K562 (cell line): Measurements from ENCODE around the gene METTL24. TPM values are rescaled to one million over a fixed set of nuclear protein-coding genes. Genes with fewer than 3 reads are reported as not detected.

Source experiments
- ATAC-seq: fragments of 200-7000 bp; cut with Tn5 transposase; 3 replicates; pipeline ENCODE4 v1.9.1; 2020; ENCODE audit warnings: moderate library complexity
- BruUV-seq: library from RNA; stranded (reverse); fragments of 400-500 nt; replicated peaks from 2 replicates; lab custom pipeline; 2021; lab: Mats Ljungman, UMichigan
- CTCF ChIA-PET: fragments of 300-600 bp; formaldehyde crosslinking; extraction: SDS; loops from one replicate; lab custom pipeline; 2021; ENCODE audit warnings: low intra/inter-chr PET ratio; lab: Yijun Ruan, JAX
- POLR2A ChIA-PET: fragments of 300-600, 350-650 bp; sonication (Branson Sonifier 250); formaldehyde crosslinking; extraction: SDS; loops from one replicate; lab custom pipeline; 2021; ENCODE audit warnings: antibody characterized with exemption, inconsistent platforms; lab: Yijun Ruan, JAX
- DNase-seq, 4 experiments: peaks; one replicate each; pipeline versions ENCODE4 v3.0.0 to v3.0.0-alpha.2; 2011 to 2018; ENCODE audit warnings: low spot score in 3 of 4, mixed read lengths in 3 of 4; ENCODE audit errors: extremely low read depth in 1 of 4
- FAIRE-seq: peaks from 2 replicates; lab custom pipeline; 2011; peaks lifted over from hg19 to GRCh38; lab: Jason Lieb, UNC
- H2AFZ ChIP-seq: 2 replicates; pipeline ENCODE4 v1.6.0; 2011; ENCODE audit warnings: low read depth, low read length, control low read depth, inconsistent platforms
- H3K27ac ChIP-seq: fragments of 200-600 bp; 3 replicates; pipeline ENCODE4 v1.8.0; 2011; ENCODE audit warnings: low read depth, mild to moderate bottlenecking, control low read depth, inconsistent platforms, low read length, moderate library complexity, mixed read lengths; ENCODE audit errors: extremely low read depth
- H3K27me3 ChIP-seq, 2 experiments: fragments of 300-600 bp in 1 of 2; 2 replicates in 1 of 2; 3 replicates in 1 of 2; pipeline versions ENCODE4 v1.6.0 to v1.8.0; 2011; ENCODE audit warnings: inconsistent platforms in 2 of 2, low read length in 2 of 2, mild to moderate bottlenecking in 1 of 2, mixed read lengths in 1 of 2, moderate library complexity in 1 of 2; ENCODE audit not compliant: control insufficient read depth in 2 of 2, insufficient read depth in 2 of 2
- H3K36me3 ChIP-seq: fragments of 300-600 bp; 3 replicates; pipeline ENCODE4 v1.8.0; 2011; ENCODE audit warnings: mild to moderate bottlenecking, low read length, inconsistent platforms; ENCODE audit not compliant: control insufficient read depth, insufficient read depth
- H3K4me1 ChIP-seq, 2 experiments: fragments of 200-600 bp in 1 of 2; replicated peaks in 1 of 2; 2 replicates in 1 of 2; 3 replicates in 1 of 2; pipeline versions ENCODE4 v1.5.1 to v1.8.0; 2011; ENCODE audit warnings: inconsistent platforms in 2 of 2, low read length in 2 of 2, mild to moderate bottlenecking in 1 of 2, mixed read lengths in 1 of 2, moderate library complexity in 1 of 2; ENCODE audit not compliant: control insufficient read depth in 2 of 2, insufficient read depth in 2 of 2
- H3K4me2 ChIP-seq: 2 replicates; pipeline ENCODE4 v1.6.1; 2011; ENCODE audit warnings: low read length, control low read depth, inconsistent platforms, mixed read lengths; ENCODE audit not compliant: insufficient read depth
- H3K4me3 ChIP-seq: fragments of 200-600 bp; sonication (generic), shearing (Covaris generic); 2 replicates; pipeline ENCODE4 v1.5.1; 2016; ENCODE audit warnings: control low read depth, inconsistent platforms
- H3K79me2 ChIP-seq: fragments of 200-600 bp; 3 replicates; pipeline ENCODE4 v1.8.0; 2011; ENCODE audit warnings: low read length, inconsistent platforms; ENCODE audit not compliant: control insufficient read depth, insufficient read depth
- H3K9ac ChIP-seq, 2 experiments: 2 replicates each; pipeline versions ENCODE4 v1.6.0 to v1.6.1; 2011; ENCODE audit warnings: low read depth in 2 of 2, low read length in 2 of 2, control low read depth in 1 of 2, inconsistent platforms in 1 of 2, mild to moderate bottlenecking in 1 of 2, mixed read lengths in 1 of 2; ENCODE audit not compliant: insufficient read depth in 1 of 2
- H3K9me1 ChIP-seq: one replicate; pipeline ENCODE4 v1.6.0; 2011; ENCODE audit warnings: inconsistent platforms, mild to moderate bottlenecking, low read length, moderate library complexity; ENCODE audit not compliant: control insufficient read depth, insufficient read depth
- H3K9me3 ChIP-seq: replicated peaks from 2 replicates; pipeline ENCODE4 v1.5.1; 2011; ENCODE audit warnings: low read depth, low read length, inconsistent platforms; ENCODE audit not compliant: control insufficient read depth, insufficient read depth
- H4K20me1 ChIP-seq: replicated peaks from 2 replicates; pipeline ENCODE4 v1.6.1; 2011; ENCODE audit warnings: low read length, inconsistent platforms, mixed read lengths; ENCODE audit not compliant: control insufficient read depth, insufficient read depth
- BCOR ChIP-seq: fragments of 450-650 bp; IDR thresholded peaks from 2 replicates; pipeline ENCODE4 v1.6.1; 2016
- CBFB ChIP-seq: sonication (generic); formaldehyde crosslinking; IDR thresholded peaks from 2 replicates; pipeline ENCODE4 v1.4.0; 2020; ENCODE audit warnings: mild to moderate bottlenecking, missing genetic modification reagents
- E2F3 ChIP-seq: fragments of 250-450 bp; sonication (Bioruptor Pico); IDR thresholded peaks from 2 replicates; pipeline ENCODE4 v1.4.0; 2020; ENCODE audit warnings: mild to moderate bottlenecking
- ETV1 ChIP-seq: fragments of 450-650 bp; conservative IDR thresholded peaks from 2 replicates; pipeline ENCODE4 v1.6.1; 2016; ENCODE audit warnings: missing genetic modification characterization, control low read depth, low read depth, missing compliant biosample characterization
- ETV5 ChIP-seq: sonication (generic); formaldehyde crosslinking; IDR thresholded peaks from 2 replicates; pipeline ENCODE4 v1.4.0; 2020; ENCODE audit warnings: low read depth, mild to moderate bottlenecking, missing genetic modification reagents
- EWSR1 ChIP-seq: fragments of 450-650 bp; IDR thresholded peaks from 2 replicates; pipeline ENCODE4 v1.6.1; 2018; ENCODE audit warnings: borderline replicate concordance, mild to moderate bottlenecking, low read depth, moderate library complexity; ENCODE audit not compliant: partially characterized antibody
- GABPB1 ChIP-seq: sonication (generic); formaldehyde crosslinking; IDR thresholded peaks from 2 replicates; pipeline ENCODE4 v1.8.0; 2022; ENCODE audit warnings: mild to moderate bottlenecking, missing genetic modification reagents
- GATAD2A ChIP-seq: fragments of 450-650 bp; IDR thresholded peaks from 2 replicates; pipeline ENCODE4 v1.6.1; 2017
- HEY1 ChIP-seq: fragments of 250-450 bp; sonication (Bioruptor Pico); IDR thresholded peaks from 2 replicates; pipeline ENCODE4 v1.5.0; 2020; ENCODE audit warnings: mild to moderate bottlenecking, moderate library complexity, borderline replicate concordance
- JUND ChIP-seq, 2 experiments: IDR thresholded peaks; 2 replicates in 1 of 2; 3 replicates in 1 of 2; pipeline ENCODE4 v1.6.1; 2011; ENCODE audit warnings: borderline replicate concordance in 2 of 2, low read depth in 2 of 2, low read length in 2 of 2, improper control_type of control experiment in 1 of 2, missing biosample characterization in 1 of 2, missing genetic modification characterization in 1 of 2, missing genetic modification reagents in 1 of 2
- LCOR ChIP-seq: sonication (generic); formaldehyde crosslinking; IDR thresholded peaks from 2 replicates; pipeline ENCODE4 v1.8.0; 2022; ENCODE audit warnings: mild to moderate bottlenecking, missing genetic modification reagents
- MEIS2 ChIP-seq: fragments of 450-650 bp; IDR thresholded peaks from 2 replicates; pipeline ENCODE4 v1.6.1; 2014; ENCODE audit warnings: mild to moderate bottlenecking; ENCODE audit not compliant: partially characterized antibody
- NCOA2 ChIP-seq, 2 experiments: fragments of 450-650 bp; IDR thresholded peaks; 2 replicates each; pipeline ENCODE4 v1.6.1; 2018; ENCODE audit warnings: mild to moderate bottlenecking in 2 of 2, moderate library complexity in 1 of 2; ENCODE audit not compliant: partially characterized antibody in 2 of 2
- NFATC3 ChIP-seq: fragments of 450-650 bp; IDR thresholded peaks from 2 replicates; pipeline ENCODE4 v1.6.1; 2017; ENCODE audit warnings: mild to moderate bottlenecking
- NFIC ChIP-seq: fragments of 450-650 bp; IDR thresholded peaks from 2 replicates; pipeline ENCODE4 v1.6.1; 2017; ENCODE audit warnings: mild to moderate bottlenecking, inconsistent platforms
- RAD51 ChIP-seq: fragments of 450-650 bp; IDR thresholded peaks from 2 replicates; pipeline ENCODE4 v1.7.1; 2016; ENCODE audit warnings: low read depth, mild to moderate bottlenecking, borderline replicate concordance
- RFX7 ChIP-seq: fragments of 250-450 bp; sonication (Bioruptor Pico); IDR thresholded peaks from 2 replicates; pipeline ENCODE4 v1.5.1; 2021; ENCODE audit warnings: mild to moderate bottlenecking
- SMARCE1 ChIP-seq: fragments of 450-650 bp; IDR thresholded peaks from 2 replicates; pipeline ENCODE4 v1.7.1; 2016; ENCODE audit warnings: mild to moderate bottlenecking
- ZFP36 ChIP-seq: fragments of 150-350 bp; IDR thresholded peaks from 2 replicates; pipeline ENCODE4 v1.6.1; 2018; ENCODE audit warnings: low read length, low read depth; ENCODE audit not compliant: partially characterized antibody
- ZKSCAN3 ChIP-seq: fragments of 250-450 bp; sonication (Bioruptor Pico); IDR thresholded peaks from 2 replicates; pipeline ENCODE4 v1.4.0; 2020
- ZNF174 ChIP-seq: fragments of 250-450 bp; sonication (Bioruptor Pico); IDR thresholded peaks from 2 replicates; pipeline ENCODE4 v1.4.0; 2020; ENCODE audit warnings: mild to moderate bottlenecking
- ZNF41 ChIP-seq: fragments of 250-450 bp; sonication (Bioruptor Pico); conservative IDR thresholded peaks from 2 replicates; pipeline ENCODE4 v1.4.0; 2020; ENCODE audit warnings: mild to moderate bottlenecking
- WGBS: fragments of 100-300 bp; shearing (Covaris generic); methylation state at CpG from one replicate; pipeline ENCODE4 v1.1.6; 2016; ENCODE audit warnings: low coverage, mixed read lengths; ENCODE audit not compliant: insufficient coverage; ENCODE audit errors: missing lambda C conversion rate; 5-methylcytosine and 5-hydroxymethylcytosine counted together
- in situ Hi-C: fragments of 300-500 bp; cut with MboI; formaldehyde crosslinking; loops from 4 replicates; pipeline ENCODE4 v1.15.0; 2018; ENCODE audit warnings: inconsistent platforms, mixed read lengths
- intact Hi-C: fragments of 100-400 bp; cut with micrococcal nuclease; formaldehyde crosslinking; loops from 2 replicates; pipeline ENCODE4 v1.14.2; 2022
- polyA plus RNA-seq, 8 experiments: library from polyadenylated mRNA; depleted of rRNA in 4 of 8; stranded (reverse) in 5 of 8; unstranded in 3 of 8; fragments of >200 nt; fragmentation: Nextera tagmentation in 2 of 8; fragmentation: Illumina TruSeq in 1 of 8; extraction: Ambion mirVana in 2 of 8; extraction: Trizol in 1 of 8; gene quantifications; 2 replicates each; pipeline versions ENCODE4 v1.2.1 to v1.2.3, GENCODE V29; 2011 to 2014; ENCODE audit warnings: inconsistent platforms in 1 of 8, missing spikeins in 1 of 8
- total RNA-seq, 7 experiments: library from RNA; depleted of rRNA in 6 of 7; stranded (reverse); fragments of >200 nt in 6 of 7; fragmentation: Illumina TruSeq in 2 of 7; extraction: Trizol in 2 of 7; gene quantifications; 2 replicates each; pipeline versions ENCODE4 v1.2.1 to v1.2.3, GENCODE V29; 2011 to 2021; ENCODE audit warnings: low replicate concordance in 1 of 7
- TF ChIP-seq, protein P1 (sequence below): sonication (generic); formaldehyde crosslinking; IDR thresholded peaks from 2 replicates; pipeline ENCODE4 v1.8.1; 2023; ENCODE audit warnings: mild to moderate bottlenecking, missing genetic modification reagents
- TF ChIP-seq, protein P2 (sequence below): IDR thresholded peaks from 2 replicates; pipeline ENCODE4 v1.6.1; 2016; ENCODE audit warnings: missing genetic modification characterization, missing compliant biosample characterization

METTL24 gene
- total and polyA plus RNA-seq, 9 of the 15 experiments (the other 6 are each of a cell fraction or from before 2014, with no cell fraction given), result not detected

DNA sequence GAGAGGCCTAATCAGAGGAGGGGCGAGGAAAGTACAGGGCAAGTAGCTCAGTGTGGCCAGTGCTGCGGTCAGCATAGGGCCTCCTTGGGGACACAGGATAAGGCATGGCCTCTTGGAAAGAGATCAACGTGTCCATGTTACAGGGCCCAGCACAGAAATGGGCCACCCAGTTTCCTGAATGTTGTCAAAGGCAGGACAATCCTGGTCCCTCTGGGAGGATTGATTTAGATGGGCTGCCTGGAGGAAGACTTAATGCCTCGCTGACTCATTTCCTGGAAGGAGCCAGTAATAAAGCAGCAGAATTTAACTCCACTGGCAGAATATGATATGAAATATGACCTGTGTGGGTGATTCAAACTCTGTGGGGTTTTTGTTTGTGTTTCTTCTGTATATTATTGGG lies 40.6 kb upstream of the METTL24 start:
- Histone ChIP-seq H3K9ac (no peak overlapping the region), H3K4me1 (peaks cover 9 to 11% of the 10 kb centered on the region in 2 experiments; a peak in 3 of 5 replicates), H3K9me1 (no peaks in the 10 kb centered on the region), H3K4me2 (no peak overlapping the region), H3K4me3 (no peak overlapping the region), H3K27me3 (peaks cover 0 to 14% of the 10 kb centered on the region in 2 experiments; a peak in 3 of 5 replicates), H3K9me3 (no peaks in the 10 kb centered on the region), H3K79me2 (no peaks in the 10 kb centered on the region), H3K36me3 (no peaks in the 10 kb centered on the region), H4K20me1 (no peaks in the 10 kb centered on the region), H2AFZ (peak overlapping the region; percentile 55; the same call in 1 of the 2 replicates), H3K27ac (no peak overlapping the region)
- intact Hi-C loops, result loop anchor here (10.0 kb wide), 1 partner anchor 614 kb away; no protein-coding TSS in a partner anchor
- in situ Hi-C loops, result loop anchor here (10.0 to 25.0 kb wide), 3 partner anchors 224 to 861 kb away; partner anchors contain the start of gene WASF1
- POLR2A ChIA-PET, result no interaction called here
- DNase-seq (peak in 2 of 4 experiments; percentile 14 to 30), ATAC-seq (peak; percentile 74), FAIRE-seq (no peak)
- CTCF ChIA-PET, result no interaction called here
- BruUV-seq, result no TSS peak
- WGBS, result 8% methylated on average over 4 of the region's 4 CpGs
- TF ChIP-seq E2F3 (CRISPR knock-in tag) (no peak), ZKSCAN3 (no peak), GABPB1 (CRISPR knock-in tag) (no peak), BCOR (no peak), CBFB (no peak), ZNF41 (CRISPR knock-in tag) (no peak), GATAD2A (no peak), EWSR1 (no peak), NCOA2 (IDR thresholded peaks at IDR 0.05; ENCODE audit: partially characterized antibody in 2 of 2) (no peak), NFIC (no peak), ETV5 (CRISPR knock-in tag) (no peak), ETV1 (tag) (0 out of 2 replicates have a peak, but pooled peaks have one; percentile 17), ZFP36 (peak; percentile 90), LCOR (CRISPR knock-in tag) (no peak), HEY1 (CRISPR knock-in tag) (no peak), JUND (IDR thresholded peaks at IDR 0.05; ENCODE audit: borderline replicate concordance, low read depth, low read length) (peak; percentile 65), JUND (tag; IDR thresholded peaks at IDR 0.05; ENCODE audit: borderline replicate concordance, low read depth, low read length) (peak; percentile 71; the same call in 1 of the 3 replicates), RFX7 (CRISPR knock-in tag) (no peak), ZNF174 (CRISPR knock-in tag) (no peak), MEIS2 (peak; percentile 33), RAD51 (no peak), SMARCE1 (no peak), NFATC3 (no peak)
- TF ChIP-seq, protein P1, sequence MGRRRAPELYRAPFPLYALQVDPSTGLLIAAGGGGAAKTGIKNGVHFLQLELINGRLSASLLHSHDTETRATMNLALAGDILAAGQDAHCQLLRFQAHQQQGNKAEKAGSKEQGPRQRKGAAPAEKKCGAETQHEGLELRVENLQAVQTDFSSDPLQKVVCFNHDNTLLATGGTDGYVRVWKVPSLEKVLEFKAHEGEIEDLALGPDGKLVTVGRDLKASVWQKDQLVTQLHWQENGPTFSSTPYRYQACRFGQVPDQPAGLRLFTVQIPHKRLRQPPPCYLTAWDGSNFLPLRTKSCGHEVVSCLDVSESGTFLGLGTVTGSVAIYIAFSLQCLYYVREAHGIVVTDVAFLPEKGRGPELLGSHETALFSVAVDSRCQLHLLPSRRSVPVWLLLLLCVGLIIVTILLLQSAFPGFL (CRISPR knock-in tag), result no peak
- TF ChIP-seq, protein P2, sequence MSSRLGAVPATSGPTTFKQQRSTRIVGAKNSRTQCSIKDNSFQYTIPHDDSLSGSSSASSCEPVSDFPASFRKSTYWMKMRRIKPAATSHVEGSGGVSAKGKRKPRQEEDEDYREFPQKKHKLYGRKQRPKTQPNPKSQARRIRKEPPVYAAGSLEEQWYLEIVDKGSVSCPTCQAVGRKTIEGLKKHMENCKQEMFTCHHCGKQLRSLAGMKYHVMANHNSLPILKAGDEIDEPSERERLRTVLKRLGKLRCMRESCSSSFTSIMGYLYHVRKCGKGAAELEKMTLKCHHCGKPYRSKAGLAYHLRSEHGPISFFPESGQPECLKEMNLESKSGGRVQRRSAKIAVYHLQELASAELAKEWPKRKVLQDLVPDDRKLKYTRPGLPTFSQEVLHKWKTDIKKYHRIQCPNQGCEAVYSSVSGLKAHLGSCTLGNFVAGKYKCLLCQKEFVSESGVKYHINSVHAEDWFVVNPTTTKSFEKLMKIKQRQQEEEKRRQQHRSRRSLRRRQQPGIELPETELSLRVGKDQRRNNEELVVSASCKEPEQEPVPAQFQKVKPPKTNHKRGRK (tag), result no peak
